Measurements from ENCODE around the gene RRP1. TPM values are rescaled to one million over a fixed set of nuclear protein-coding genes. Genes with fewer than 3 reads are reported as not detected.
"Not testable (repeated sequence)": the region's sequence is repeated elsewhere in the genome, so short reads cannot be mapped to it uniquely, and the experiment has no call there.

Gene RRP1
- total RNA-seq, 1 experiment from 2014 or later = 53.9 TPM

DNA sequence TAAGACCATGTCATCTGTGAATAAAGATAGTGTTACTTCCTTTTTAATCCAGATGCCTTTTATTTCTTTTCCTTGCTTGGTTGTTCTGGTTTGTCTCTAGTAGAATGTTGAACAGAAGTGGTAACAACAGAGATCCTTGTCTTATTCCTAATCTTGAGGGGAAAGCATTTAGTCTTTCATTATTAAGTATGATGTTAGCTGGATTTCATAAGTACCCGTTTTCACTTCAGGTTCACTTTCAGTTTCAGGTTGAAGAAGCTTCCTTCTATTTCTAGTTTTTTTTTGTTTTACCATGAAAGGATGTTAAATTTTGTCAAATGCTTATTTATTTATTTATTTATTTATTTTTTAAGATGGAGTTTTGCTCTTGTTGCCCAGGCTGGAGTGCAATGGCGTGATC, 53.4 kb downstream of the RRP1 start (continued):
- TF ChIP-seq ZBTB33 (IDR thresholded peaks at IDR 0.05; ENCODE audit: extremely low read depth, insufficient replicate concordance, low read length) (no peak), JUND (IDR thresholded peaks at IDR 0.05) (no peak), POLR2AphosphoS5 (IDR thresholded peaks at IDR 0.05; ENCODE audit: low read depth, low read length) (no peak), EZH2phosphoT487 (IDR thresholded peaks at IDR 0.05; ENCODE audit: borderline replicate concordance) (no peak), FOSL1 (IDR thresholded peaks at IDR 0.05; ENCODE audit: low read depth) (no peak), TCF7L2 (IDR thresholded peaks at IDR 0.05; ENCODE audit: borderline replicate concordance, extremely low read depth, insufficient read depth, insufficient read length) (no peak)

DNA sequence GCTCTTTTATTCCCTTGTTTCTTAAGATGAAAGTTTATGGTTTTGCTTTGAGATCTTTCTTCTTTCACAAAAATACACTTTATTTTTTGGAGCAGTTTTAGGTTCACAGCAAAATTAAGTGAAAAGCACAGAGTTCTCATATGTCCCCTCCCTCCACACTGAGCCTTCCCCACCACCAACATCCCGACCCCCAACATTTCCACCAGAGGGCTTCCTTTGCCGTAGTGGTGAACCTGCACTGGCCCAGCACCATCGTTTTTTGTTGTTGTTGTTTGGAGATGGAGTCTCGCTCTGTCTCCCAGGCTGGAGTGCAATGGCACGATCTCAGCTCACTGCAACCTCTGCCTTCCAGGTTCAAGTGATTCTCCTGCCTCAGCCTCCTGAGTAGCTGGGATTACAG, 55.5 kb downstream of the RRP1 start:
- H3K9me2 ChIP-seq (ENCODE audit: insufficient read depth); BruUV-seq (replicated peaks); H3K79me2 ChIP-seq (ENCODE audit: insufficient read depth, low read length); H3K4me1 ChIP-seq (ENCODE audit: control insufficient read depth in 1 of 2, insufficient read depth in 2 of 2, low read length in 2 of 2); DNase-seq (ENCODE audit: low read depth, low spot score); H4K20me1 ChIP-seq (ENCODE audit: insufficient read depth); H2AFZ ChIP-seq (ENCODE audit: low read depth, low read length, poor library complexity, severe bottlenecking); H3K9ac ChIP-seq (ENCODE audit: low read length); H3K4me2 ChIP-seq (ENCODE audit: low read length); intact Hi-C loops (cut with micrococcal nuclease); H3K27ac ChIP-seq (ENCODE audit: low read depth, low read length); H3K27me3 ChIP-seq (ENCODE audit: insufficient read depth, low read length); H3K4me3 ChIP-seq (replicated peaks in 1 of 2; ENCODE audit: low read depth in 1 of 2, low read length in 2 of 2); ATAC-seq; H3K36me3 ChIP-seq (ENCODE audit: control insufficient read depth in 1 of 2, insufficient read depth in 2 of 2, low read length in 2 of 2); H3K9me3 ChIP-seq (ENCODE audit: control insufficient read depth in 1 of 2, insufficient read depth in 1 of 2, low read depth in 1 of 2, low read length in 2 of 2); CTCF ChIA-PET; RAD21 ChIA-PET (ENCODE audit: low non-redundant PET in 1 of 2, low total read pairs in 2 of 2, uncharacterized antibody in 2 of 2, unreplicated experiment in 2 of 2): not testable (repeated sequence)
- POLR2A ChIA-PET = interaction anchor here (1.3 kb wide), 1 partner anchor 19 kb away, joined by 3 read pairs; no protein-coding TSS in a partner anchor
